ENCODE measurements around the gene ALKAL2.

GRCh38 chr2:281381-281780, 6.5 kb downstream of the ALKAL2 start:
- TF ChIP-seq CTCF (IDR thresholded peaks at IDR 0.05) (no peak), POLR2A (IDR thresholded peaks at IDR 0.05) (no peak)

Measured in lower leg skin (tissue), 3 donors.